ENCODE measurements around the gene USP37. TPM values are rescaled to one million over a fixed set of nuclear protein-coding genes. Genes with fewer than 3 reads are reported as not detected.
"Not testable (repeated sequence)": the region's sequence is repeated elsewhere in the genome, so short reads cannot be mapped to it uniquely, and the experiment has no call there.

Gene USP37
- total and polyA plus RNA-seq, 12 donors = 2.5 to 30.7 (median 13.3) TPM

DNA sequence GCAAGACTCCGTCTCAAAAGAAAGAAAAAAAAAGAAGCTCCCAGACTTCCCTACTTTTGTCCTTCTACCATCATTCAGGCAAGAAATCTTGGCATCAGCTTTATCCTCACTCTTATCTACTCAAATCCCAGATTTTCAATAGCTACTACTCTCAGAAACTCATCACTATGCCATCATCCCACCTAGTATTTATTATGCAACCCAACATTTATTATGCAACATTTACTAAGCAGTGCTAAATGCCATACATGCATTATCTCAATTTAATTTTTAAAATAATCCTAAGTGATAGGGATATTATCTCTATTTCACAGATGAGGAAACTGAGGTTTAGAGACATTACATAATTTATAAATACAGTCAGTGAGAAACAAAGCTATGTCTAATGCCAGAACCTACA lies 4.1 kb downstream of the USP37 start:
- no peaks in the 10 kb centered on the region for H3K9me3 ChIP-seq (replicated peaks in 1 of 3)
- H3K4me1 ChIP-seq (replicated peaks in 1 of 2) = peaks cover 9 to 22% of the 10 kb centered on the region in 2 donors
- peaks cover 0 to 6% of the 10 kb centered on the region in 2 donors for H3K36me3 ChIP-seq (replicated peaks in 1 of 2)
- H3K27ac ChIP-seq = no peak overlapping the region
- no peaks in the 10 kb centered on the region for H3K27me3 ChIP-seq
- intact Hi-C loops (cut with DNase I) = no loop called here
- TF ChIP-seq, protein P1, sequence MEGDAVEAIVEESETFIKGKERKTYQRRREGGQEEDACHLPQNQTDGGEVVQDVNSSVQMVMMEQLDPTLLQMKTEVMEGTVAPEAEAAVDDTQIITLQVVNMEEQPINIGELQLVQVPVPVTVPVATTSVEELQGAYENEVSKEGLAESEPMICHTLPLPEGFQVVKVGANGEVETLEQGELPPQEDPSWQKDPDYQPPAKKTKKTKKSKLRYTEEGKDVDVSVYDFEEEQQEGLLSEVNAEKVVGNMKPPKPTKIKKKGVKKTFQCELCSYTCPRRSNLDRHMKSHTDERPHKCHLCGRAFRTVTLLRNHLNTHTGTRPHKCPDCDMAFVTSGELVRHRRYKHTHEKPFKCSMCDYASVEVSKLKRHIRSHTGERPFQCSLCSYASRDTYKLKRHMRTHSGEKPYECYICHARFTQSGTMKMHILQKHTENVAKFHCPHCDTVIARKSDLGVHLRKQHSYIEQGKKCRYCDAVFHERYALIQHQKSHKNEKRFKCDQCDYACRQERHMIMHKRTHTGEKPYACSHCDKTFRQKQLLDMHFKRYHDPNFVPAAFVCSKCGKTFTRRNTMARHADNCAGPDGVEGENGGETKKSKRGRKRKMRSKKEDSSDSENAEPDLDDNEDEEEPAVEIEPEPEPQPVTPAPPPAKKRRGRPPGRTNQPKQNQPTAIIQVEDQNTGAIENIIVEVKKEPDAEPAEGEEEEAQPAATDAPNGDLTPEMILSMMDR (IDR thresholded peaks at IDR 0.05) = no peak
- TF ChIP-seq POLR2A (IDR thresholded peaks at IDR 0.05) = no peak
- no peak overlapping the region for H3K4me3 ChIP-seq
- no peak for DNase-seq
- 32 to 75% (median 60%) methylated on average over 1 of the region's 1 CpG for whole genome bisulfite sequencing, 4 donors

DNA sequence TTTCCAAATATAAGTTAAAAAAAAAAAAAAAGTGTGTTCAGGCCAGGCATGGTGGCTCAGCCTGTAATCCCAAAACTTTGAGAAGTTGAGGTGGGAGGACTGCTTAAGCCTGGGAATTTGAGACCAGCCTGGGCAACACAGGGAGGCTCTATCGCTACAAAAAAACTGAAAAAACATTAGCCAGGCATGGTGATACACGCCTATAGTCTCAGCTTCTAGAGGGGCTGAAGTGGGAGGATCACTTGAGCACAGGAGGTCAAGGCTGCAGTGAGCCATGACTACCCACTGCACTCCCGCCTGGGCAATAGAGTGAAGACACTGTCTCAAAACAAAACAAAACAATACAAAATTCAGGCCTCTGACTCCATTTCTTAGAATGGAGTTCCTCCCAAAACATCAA lies 9.2 kb downstream of the USP37 start:
- Histone ChIP-seq H3K4me1 (replicated peaks in 1 of 2) (peaks cover 0 to 19% of the 10 kb centered on the region in 2 donors), H3K27ac (peak overlapping the region in 1 of 5 donors; percentile 9), H3K36me3 (replicated peaks in 1 of 2) (peaks cover 0 to 15% of the 10 kb centered on the region in 2 donors), H3K9me3 (replicated peaks in 1 of 3) (no peaks in the 10 kb centered on the region), H3K4me3 (no peak overlapping the region), H3K27me3 (no peaks in the 10 kb centered on the region)
- peak in 4 of 7 donors; percentile 23 to 55 (median 38) for DNase-seq
- no peak for TF ChIP-seq POLR2A (IDR thresholded peaks at IDR 0.05)
- TF ChIP-seq, protein P1 (IDR thresholded peaks at IDR 0.05) = no peak
- 47 to 66% (median 55%) methylated on average over 3 of the region's 3 CpGs for WGBS, 4 donors
- intact Hi-C loops (cut with DNase I) = no loop called here

DNA sequence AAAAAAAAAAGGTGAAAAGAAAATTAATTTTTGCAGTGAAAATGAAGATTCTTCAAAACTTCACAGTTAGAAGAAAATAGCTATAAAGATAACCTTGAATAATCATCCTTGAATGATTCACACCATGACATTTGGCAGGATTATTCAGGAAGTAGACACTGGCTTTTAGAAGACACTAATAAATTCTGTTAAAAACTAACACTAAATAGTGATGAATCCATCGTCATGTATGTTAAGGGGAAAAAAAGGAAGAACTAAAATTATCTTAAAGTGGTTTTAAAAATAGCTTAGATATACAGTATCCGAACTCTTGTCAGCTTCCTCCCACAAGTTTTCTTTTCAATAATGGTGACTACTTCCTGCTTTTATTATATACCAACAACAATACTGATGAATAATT lies 10.2 kb downstream of the USP37 start:
- H3K27ac ChIP-seq = peak overlapping the region in 1 of 5 donors; percentile 9

DNA sequence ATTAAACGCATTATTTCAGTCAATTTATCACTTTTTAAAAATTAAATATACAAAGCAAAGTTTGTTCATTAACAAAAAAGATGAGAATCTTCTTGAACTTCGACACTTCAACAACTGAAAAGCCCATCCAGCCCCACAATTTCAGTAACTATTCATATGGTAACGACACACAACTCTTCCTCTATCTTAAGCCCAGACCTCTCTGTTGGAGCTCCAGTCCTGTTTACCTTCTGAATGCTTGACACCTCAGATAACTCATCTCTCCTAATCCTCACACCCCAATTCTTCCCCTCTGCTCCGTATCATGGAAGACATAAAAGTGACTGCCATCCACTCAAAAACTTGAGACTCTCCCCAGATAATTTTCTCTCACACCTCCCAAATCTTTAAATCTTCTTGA lies 12.6 kb downstream of the USP37 start:
- intact Hi-C loops (cut with DNase I) = no loop called here
- Histone ChIP-seq H3K4me3 (no peak overlapping the region), H3K27me3 (no peaks in the 10 kb centered on the region), H3K36me3 (replicated peaks in 1 of 2) (peaks cover 0 to 42% of the 10 kb centered on the region in 2 donors), H3K27ac (no peak overlapping the region), H3K9me3 (replicated peaks in 1 of 3) (no peaks in the 10 kb centered on the region), H3K4me1 (replicated peaks in 1 of 2) (peaks cover 0 to 19% of the 10 kb centered on the region in 2 donors)
- WGBS, 4 donors = 88 to 92% (median 90%) methylated on average over 4 of the region's 4 CpGs
- TF ChIP-seq, protein P1 (IDR thresholded peaks at IDR 0.05) = no peak
- no peak for TF ChIP-seq POLR2A (IDR thresholded peaks at IDR 0.05)
- DNase-seq = no peak

More for the DNA sequence above, 10.2 kb downstream of the USP37 start:
- TF ChIP-seq, protein P1 (IDR thresholded peaks at IDR 0.05) = no peak
- no peak for TF ChIP-seq POLR2A (IDR thresholded peaks at IDR 0.05)
- Histone ChIP-seq H3K27me3 (no peaks in the 10 kb centered on the region), H3K36me3 (replicated peaks in 1 of 2) (peaks cover 0 to 21% of the 10 kb centered on the region in 2 donors), H3K9me3 (replicated peaks in 1 of 3) (no peaks in the 10 kb centered on the region), H3K4me1 (replicated peaks in 1 of 2) (peaks cover 0 to 19% of the 10 kb centered on the region in 2 donors), H3K4me3 (no peak overlapping the region)
- DNase-seq = no peak
- WGBS, 4 donors = 13 to 22% (median 16%) methylated on average over 2 of the region's 2 CpGs
- intact Hi-C loops (cut with DNase I) = no loop called here

DNA sequence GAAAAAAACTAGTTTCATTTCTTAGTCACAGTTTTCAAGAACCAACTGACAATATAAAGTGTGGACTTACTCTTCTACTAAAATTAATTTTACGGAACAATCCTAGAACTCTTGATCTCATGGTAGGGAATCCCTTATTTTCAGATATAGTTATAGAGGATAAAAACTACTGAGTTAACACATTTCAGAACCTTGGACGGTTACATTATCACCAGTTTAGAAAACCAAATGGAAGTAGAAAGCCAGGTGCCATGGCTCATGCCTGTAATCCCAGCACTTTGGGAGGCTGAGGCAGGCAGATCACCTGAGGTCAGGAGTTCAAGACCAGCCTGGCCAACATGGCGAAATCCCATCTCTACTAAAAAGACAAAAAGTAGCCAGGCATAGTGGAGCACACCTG lies 13.9 kb downstream of the USP37 start:
- Histone ChIP-seq H3K4me1 (replicated peaks in 1 of 2) (peaks cover 0 to 17% of the 10 kb centered on the region in 2 donors), H3K36me3 (replicated peaks in 1 of 2) (peaks cover 0 to 42% of the 10 kb centered on the region in 2 donors)
- WGBS, 4 donors = 94 to 99% (median 98%) methylated on average over 3 of the region's 3 CpGs
- intact Hi-C loops (cut with DNase I); DNase-seq; H3K9me3 ChIP-seq (replicated peaks in 1 of 3); H3K4me3 ChIP-seq; H3K27me3 ChIP-seq; H3K27ac ChIP-seq: not testable (repeated sequence)

All from adrenal gland (tissue), 12 donors.